Measurements from ENCODE around the gene NELL1.

The NELL1 gene

GRCh38 chr11:20715464-20715863 lies 46.1 kb downstream of the NELL1 start:
- H3K27ac ChIP-seq (ENCODE audit: low read depth, low read length, severe bottlenecking) = no peak overlapping the region
- H3K4me1 ChIP-seq (ENCODE audit: control insufficient read depth, insufficient read depth, low read length, poor library complexity, severe bottlenecking) = no peaks in the 10 kb centered on the region
- H3K4me3 ChIP-seq (ENCODE audit: extremely low read depth, insufficient read depth, low read length, poor library complexity, severe bottlenecking) = no peak overlapping the region
- H3K36me3 ChIP-seq (ENCODE audit: control insufficient read depth, insufficient read depth, low read length) = no peaks in the 10 kb centered on the region
- no CpG with 5 or more reads among the region's 1 CpG for WGBS, 2 experiments (ENCODE audit: insufficient coverage in 2 of 2)
- no peaks in the 10 kb centered on the region for H3K9me3 ChIP-seq (ENCODE audit: control insufficient read depth, low read length)

GRCh38 chr11:20715931-20716330 lies 46.5 kb downstream of the NELL1 start:
- WGBS, 2 experiments (ENCODE audit: insufficient coverage in 2 of 2) = 92 to 94% methylated on average over 2 of the region's 3 CpGs
- no peaks in the 10 kb centered on the region for H3K36me3 ChIP-seq (ENCODE audit: control insufficient read depth, insufficient read depth, low read length)
- no peaks in the 10 kb centered on the region for H3K4me1 ChIP-seq (ENCODE audit: control insufficient read depth, insufficient read depth, low read length, poor library complexity, severe bottlenecking)
- H3K4me3 ChIP-seq (ENCODE audit: extremely low read depth, insufficient read depth, low read length, poor library complexity, severe bottlenecking) = no peak overlapping the region
- no peak overlapping the region for H3K27ac ChIP-seq (ENCODE audit: low read depth, low read length, severe bottlenecking)
- no peaks in the 10 kb centered on the region for H3K9me3 ChIP-seq (ENCODE audit: control insufficient read depth, low read length)

- no peak overlapping the region for H3K27ac ChIP-seq (ENCODE audit: low read depth, low read length, severe bottlenecking)
- H3K36me3 ChIP-seq (ENCODE audit: control insufficient read depth, insufficient read depth, low read length) = no peaks in the 10 kb centered on the region
- no peaks in the 10 kb centered on the region for H3K9me3 ChIP-seq (ENCODE audit: control insufficient read depth, low read length)
- H3K4me3 ChIP-seq (ENCODE audit: extremely low read depth, insufficient read depth, low read length, poor library complexity, severe bottlenecking) = no peak overlapping the region
- WGBS, 2 experiments (ENCODE audit: insufficient coverage in 2 of 2) = no CpG with 5 or more reads among the region's 2 CpGs
- no peaks in the 10 kb centered on the region for H3K4me1 ChIP-seq (ENCODE audit: control insufficient read depth, insufficient read depth, low read length, poor library complexity, severe bottlenecking)
Observed at GRCh38 chr11:20719821-20720220, 50.4 kb downstream of the NELL1 start.

GRCh38 chr11:20723366-20723765 lies 54.0 kb downstream of the NELL1 start:
- no peak overlapping the region for H3K27ac ChIP-seq (ENCODE audit: low read depth, low read length, severe bottlenecking)
- no peak overlapping the region for H3K4me3 ChIP-seq (ENCODE audit: extremely low read depth, insufficient read depth, low read length, poor library complexity, severe bottlenecking)
- no peaks in the 10 kb centered on the region for H3K36me3 ChIP-seq (ENCODE audit: control insufficient read depth, insufficient read depth, low read length)
- 85 to 100% methylated on average over 1 of the region's 1 CpG for WGBS, 2 experiments (ENCODE audit: insufficient coverage in 2 of 2)
- no peaks in the 10 kb centered on the region for H3K4me1 ChIP-seq (ENCODE audit: control insufficient read depth, insufficient read depth, low read length, poor library complexity, severe bottlenecking)
- H3K9me3 ChIP-seq (ENCODE audit: control insufficient read depth, low read length) = no peaks in the 10 kb centered on the region

- Histone ChIP-seq H3K4me1 (ENCODE audit: control insufficient read depth, insufficient read depth, low read length, poor library complexity, severe bottlenecking) (no peaks in the 10 kb centered on the region), H3K36me3 (ENCODE audit: control insufficient read depth, insufficient read depth, low read length) (no peaks in the 10 kb centered on the region), H3K9me3 (ENCODE audit: control insufficient read depth, low read length) (no peaks in the 10 kb centered on the region), H3K27ac (ENCODE audit: low read depth, low read length, severe bottlenecking) (no peak overlapping the region), H3K4me3 (ENCODE audit: extremely low read depth, insufficient read depth, low read length, poor library complexity, severe bottlenecking) (no peak overlapping the region)
- 85 to 89% methylated on average over 3 to 4 of the region's 4 CpGs for WGBS, 2 experiments (ENCODE audit: insufficient coverage in 2 of 2)
Observed at GRCh38 chr11:20729597-20730105, 60.3 kb downstream of the NELL1 start.

- WGBS, 2 experiments (ENCODE audit: insufficient coverage in 2 of 2) = 76 to 90% methylated on average over 3 of the region's 5 CpGs
Observed at GRCh38 chr11:20731676-20732215, 62.4 kb downstream of the NELL1 start.

GRCh38 chr11:20739107-20739506 lies 69.7 kb downstream of the NELL1 start:
- H3K9me3 ChIP-seq (ENCODE audit: control insufficient read depth, low read length) = no peaks in the 10 kb centered on the region
- H3K36me3 ChIP-seq (ENCODE audit: control insufficient read depth, insufficient read depth, low read length) = no peaks in the 10 kb centered on the region
- H3K4me3 ChIP-seq (ENCODE audit: extremely low read depth, insufficient read depth, low read length, poor library complexity, severe bottlenecking) = no peak overlapping the region
- H3K27ac ChIP-seq (ENCODE audit: low read depth, low read length, severe bottlenecking) = no peak overlapping the region
- 77% methylated on average over 6 to 8 of the region's 8 CpGs for WGBS, 2 experiments (ENCODE audit: insufficient coverage in 2 of 2)
- H3K4me1 ChIP-seq (ENCODE audit: control insufficient read depth, insufficient read depth, low read length, poor library complexity, severe bottlenecking) = no peaks in the 10 kb centered on the region

More at GRCh38 chr11:20731676-20732215, 62.4 kb downstream of the NELL1 start:
- no peak overlapping the region for H3K27ac ChIP-seq (ENCODE audit: low read depth, low read length, severe bottlenecking)
- no peaks in the 10 kb centered on the region for H3K36me3 ChIP-seq (ENCODE audit: control insufficient read depth, insufficient read depth, low read length)
- H3K9me3 ChIP-seq (ENCODE audit: control insufficient read depth, low read length) = no peaks in the 10 kb centered on the region
- H3K4me3 ChIP-seq (ENCODE audit: extremely low read depth, insufficient read depth, low read length, poor library complexity, severe bottlenecking) = no peak overlapping the region
- no peaks in the 10 kb centered on the region for H3K4me1 ChIP-seq (ENCODE audit: control insufficient read depth, insufficient read depth, low read length, poor library complexity, severe bottlenecking)

- H3K4me1 ChIP-seq (ENCODE audit: control insufficient read depth, insufficient read depth, low read length, poor library complexity, severe bottlenecking) = no peaks in the 10 kb centered on the region
- no peaks in the 10 kb centered on the region for H3K9me3 ChIP-seq (ENCODE audit: control insufficient read depth, low read length)
- no peak overlapping the region for H3K4me3 ChIP-seq (ENCODE audit: extremely low read depth, insufficient read depth, low read length, poor library complexity, severe bottlenecking)
- 71 to 92% methylated on average over 1 to 2 of the region's 4 CpGs for WGBS, 2 experiments (ENCODE audit: insufficient coverage in 2 of 2)
- H3K36me3 ChIP-seq (ENCODE audit: control insufficient read depth, insufficient read depth, low read length) = no peaks in the 10 kb centered on the region
- no peak overlapping the region for H3K27ac ChIP-seq (ENCODE audit: low read depth, low read length, severe bottlenecking)
Observed at GRCh38 chr11:20739577-20739976, 70.2 kb downstream of the NELL1 start.

GRCh38 chr11:20754933-20755332 lies 85.5 kb downstream of the NELL1 start:
- 0 to 80% methylated on average over 1 of the region's 6 CpGs for WGBS, 2 experiments (ENCODE audit: insufficient coverage in 2 of 2)
- no peak overlapping the region for H3K4me3 ChIP-seq (ENCODE audit: extremely low read depth, insufficient read depth, low read length, poor library complexity, severe bottlenecking)
- no peaks in the 10 kb centered on the region for H3K36me3 ChIP-seq (ENCODE audit: control insufficient read depth, insufficient read depth, low read length)
- H3K4me1 ChIP-seq (ENCODE audit: control insufficient read depth, insufficient read depth, low read length, poor library complexity, severe bottlenecking) = no peaks in the 10 kb centered on the region
- H3K27ac ChIP-seq (ENCODE audit: low read depth, low read length, severe bottlenecking) = no peak overlapping the region
- no peaks in the 10 kb centered on the region for H3K9me3 ChIP-seq (ENCODE audit: control insufficient read depth, low read length)

- Histone ChIP-seq H3K9me3 (ENCODE audit: control insufficient read depth, low read length) (no peaks in the 10 kb centered on the region), H3K36me3 (ENCODE audit: control insufficient read depth, insufficient read depth, low read length) (no peaks in the 10 kb centered on the region), H3K4me1 (ENCODE audit: control insufficient read depth, insufficient read depth, low read length, poor library complexity, severe bottlenecking) (no peaks in the 10 kb centered on the region), H3K27ac (ENCODE audit: low read depth, low read length, severe bottlenecking) (no peak overlapping the region), H3K4me3 (ENCODE audit: extremely low read depth, insufficient read depth, low read length, poor library complexity, severe bottlenecking) (no peak overlapping the region)
- WGBS, 2 experiments (ENCODE audit: insufficient coverage in 2 of 2) = 62 to 100% methylated on average over 1 of the region's 2 CpGs
Observed at GRCh38 chr11:20759541-20759940, 90.2 kb downstream of the NELL1 start.

GRCh38 chr11:20760811-20761210 lies 91.4 kb downstream of the NELL1 start:
- 89 to 97% methylated on average over 6 of the region's 6 CpGs for WGBS, 2 experiments (ENCODE audit: insufficient coverage in 2 of 2)

More at GRCh38 chr11:20760811-20761210, 91.4 kb downstream of the NELL1 start:
- Histone ChIP-seq H3K27ac (ENCODE audit: low read depth, low read length, severe bottlenecking) (no peak overlapping the region), H3K9me3 (ENCODE audit: control insufficient read depth, low read length) (no peaks in the 10 kb centered on the region), H3K4me3 (ENCODE audit: extremely low read depth, insufficient read depth, low read length, poor library complexity, severe bottlenecking) (no peak overlapping the region), H3K4me1 (ENCODE audit: control insufficient read depth, insufficient read depth, low read length, poor library complexity, severe bottlenecking) (no peaks in the 10 kb centered on the region), H3K36me3 (ENCODE audit: control insufficient read depth, insufficient read depth, low read length) (no peaks in the 10 kb centered on the region)

All from mesodermal cell (in vitro differentiated cells).